HG03558 (cell line): ENCODE measurements around the gene TBC1D22A.

ENCODE experiments used
- ATAC-seq: cut with Tn5 transposase; IDR thresholded peaks from one replicate; pipeline ENCODE4 v1.9.1; 2021; ENCODE audit warnings: moderate number of reproducible peaks; ENCODE audit not compliant: unreplicated experiment; ENCODE audit errors: extremely low read depth

The TBC1D22A gene

DNA sequence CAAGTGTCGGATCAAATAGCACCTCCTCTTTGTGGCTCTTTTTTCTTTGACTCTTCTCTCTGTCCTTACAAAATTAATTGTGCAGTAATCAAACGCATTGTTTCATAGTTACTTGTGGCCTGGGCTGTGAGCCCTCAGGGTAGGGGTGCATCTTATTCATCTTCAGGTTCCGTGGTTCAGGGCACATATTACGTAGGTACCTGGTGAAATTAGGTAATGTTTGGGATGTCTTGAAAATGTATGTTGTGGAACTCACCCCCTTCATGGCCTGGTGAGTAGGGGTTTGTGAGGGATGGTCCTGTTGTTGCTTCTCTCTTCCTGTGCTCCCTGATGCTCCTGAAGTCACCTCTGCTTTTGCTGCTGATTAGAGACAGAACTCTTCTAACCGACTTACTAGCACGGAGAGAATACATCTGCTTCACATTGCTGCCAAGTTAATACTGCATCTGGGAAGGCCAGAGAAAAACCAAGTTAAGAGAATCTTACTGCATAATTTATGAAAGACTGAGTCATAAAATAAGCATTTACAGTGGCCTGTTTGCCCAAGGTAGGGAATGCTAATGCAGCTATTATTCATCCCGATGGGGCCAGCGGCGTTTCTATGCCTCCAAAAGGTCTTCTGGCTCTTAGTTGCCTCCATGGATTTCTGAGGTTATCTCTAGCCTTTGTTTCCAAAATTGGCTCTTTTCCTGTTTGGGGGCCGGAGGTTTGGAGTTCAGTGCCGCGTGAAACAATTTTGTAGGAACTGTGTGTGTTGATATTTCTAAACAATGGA, 66.9 kb downstream of the TBC1D22A start:
- ATAC-seq: no peak

DNA sequence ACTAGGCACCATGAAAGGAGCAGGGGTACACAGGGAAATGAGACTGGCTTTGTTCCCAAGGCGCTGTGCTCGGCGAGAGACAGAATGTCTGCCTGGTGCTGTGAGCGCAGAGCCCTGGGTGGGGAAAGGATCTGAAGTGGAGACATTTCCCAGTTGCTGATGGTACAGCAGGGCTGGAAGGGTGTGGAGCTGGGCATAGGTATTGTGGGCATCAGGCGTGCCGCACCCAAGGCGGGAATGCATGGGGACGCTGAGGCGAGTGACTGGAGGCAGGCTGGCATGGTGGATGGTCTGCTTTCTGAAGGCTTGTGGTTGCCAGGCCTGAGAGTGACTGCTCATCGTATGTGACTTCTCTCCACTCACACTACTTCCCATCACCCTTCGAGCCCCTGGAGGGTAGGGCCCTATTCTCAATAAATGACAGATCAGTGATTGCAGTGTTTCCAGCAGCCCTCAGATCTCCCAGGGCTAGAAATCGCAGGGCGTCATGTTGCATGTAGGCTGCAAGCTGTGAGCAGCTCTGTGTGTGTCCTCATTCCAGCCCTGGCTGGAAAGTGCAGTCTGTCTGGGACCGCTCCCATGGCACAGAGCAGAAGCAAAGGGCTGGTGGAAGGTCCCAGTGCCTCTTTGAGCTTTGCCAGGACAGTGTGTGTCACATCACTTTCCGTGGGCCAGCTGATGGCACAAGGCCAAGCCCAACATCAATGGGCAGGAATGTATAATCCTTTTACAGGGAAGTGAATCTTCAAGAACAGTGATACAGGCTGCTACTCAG, 67.7 kb downstream of the TBC1D22A start:
- ATAC-seq: no peak

DNA sequence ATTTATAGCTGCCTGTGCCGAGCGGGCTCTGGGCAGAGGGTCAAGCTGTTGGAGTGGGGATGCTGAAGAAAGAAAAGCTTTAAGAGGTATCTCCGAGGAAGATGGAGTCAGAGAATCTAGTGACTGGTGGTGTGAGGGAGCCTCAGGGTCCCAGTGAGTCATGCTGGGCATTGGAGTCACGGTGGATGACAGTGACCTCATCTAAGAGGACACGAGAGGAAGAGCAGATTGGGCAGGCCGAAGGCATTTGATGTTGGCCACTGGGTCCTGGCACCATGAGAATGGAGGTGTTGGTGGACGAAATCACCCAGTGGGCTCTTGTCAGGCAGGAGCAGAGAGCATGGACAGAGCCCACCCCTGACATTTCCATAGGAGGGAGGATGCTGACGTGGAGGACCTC, 68.4 kb downstream of the TBC1D22A start:
- ATAC-seq: no peak

DNA sequence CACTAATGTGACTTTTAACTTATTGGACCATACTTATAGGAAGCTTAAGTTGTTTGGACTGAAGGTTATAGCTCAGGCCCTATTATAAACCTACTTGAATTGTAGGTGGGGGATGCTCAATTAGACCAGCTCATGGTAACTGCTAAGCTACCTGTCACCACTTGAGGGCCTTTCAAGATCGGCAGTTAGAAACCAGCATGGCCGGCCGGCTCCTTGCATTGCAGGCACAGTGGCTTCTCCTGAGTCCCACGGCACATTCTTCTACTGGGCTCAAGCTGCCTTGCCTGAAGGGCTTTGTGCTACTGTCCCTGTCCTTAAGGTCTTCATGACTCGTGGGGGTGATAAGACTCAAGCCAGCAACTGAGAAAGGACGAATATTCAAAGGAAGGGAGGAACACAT, 70.8 kb downstream of the TBC1D22A start:
- no peak for ATAC-seq

DNA sequence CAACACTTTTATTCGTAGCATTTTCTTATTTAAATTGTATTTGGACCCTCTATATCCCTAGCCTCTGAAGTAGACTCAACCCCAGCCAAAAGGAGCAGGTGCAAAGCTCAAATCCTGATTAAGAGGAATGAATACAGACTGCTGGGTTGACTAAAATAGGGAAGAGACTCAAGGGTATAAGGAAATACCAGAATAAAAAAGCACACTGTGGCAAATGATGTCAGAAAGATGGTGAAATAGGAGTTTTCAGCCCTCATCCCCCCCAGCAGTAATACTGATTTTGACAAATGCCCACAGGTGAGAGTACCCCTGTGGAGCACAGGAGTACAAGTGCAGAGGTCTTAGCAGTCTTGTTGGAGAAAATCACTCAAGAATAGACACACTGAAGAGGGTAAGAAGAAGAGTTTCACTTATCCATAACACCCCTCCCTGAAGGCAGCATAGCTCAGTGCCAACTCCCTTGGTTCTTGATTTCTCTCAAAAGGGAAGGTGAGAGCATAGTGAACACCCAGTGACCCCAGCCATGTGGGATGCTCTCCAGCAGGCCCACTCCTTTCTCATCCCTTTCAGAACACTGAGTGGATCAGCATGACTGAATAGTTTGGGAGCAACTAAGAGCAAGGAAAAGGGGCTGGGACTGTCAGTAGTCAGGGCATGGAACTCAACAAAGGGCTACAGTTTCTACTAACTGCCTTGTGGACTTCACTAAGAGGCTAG, 71.7 kb downstream of the TBC1D22A start:
- ATAC-seq: no peak

DNA sequence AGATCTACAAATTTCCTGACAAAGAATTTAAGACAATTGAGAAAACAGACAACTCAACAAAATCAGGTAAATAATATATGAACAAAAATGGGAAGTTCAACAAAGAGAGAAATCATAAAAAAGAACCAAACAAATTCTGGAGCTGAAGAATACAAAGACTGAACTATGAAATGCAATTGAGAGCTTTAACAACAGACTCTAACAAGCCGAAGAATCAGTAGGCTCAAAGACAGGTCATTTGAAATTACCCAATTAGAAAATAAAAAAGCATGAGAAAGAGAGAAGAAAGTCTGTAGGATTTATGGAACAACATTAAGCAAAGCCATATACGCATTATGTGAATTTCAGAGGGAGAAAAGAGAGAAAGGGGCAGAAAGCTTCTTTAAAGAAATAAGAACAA, 72.8 kb downstream of the TBC1D22A start:
- no peak for ATAC-seq

DNA sequence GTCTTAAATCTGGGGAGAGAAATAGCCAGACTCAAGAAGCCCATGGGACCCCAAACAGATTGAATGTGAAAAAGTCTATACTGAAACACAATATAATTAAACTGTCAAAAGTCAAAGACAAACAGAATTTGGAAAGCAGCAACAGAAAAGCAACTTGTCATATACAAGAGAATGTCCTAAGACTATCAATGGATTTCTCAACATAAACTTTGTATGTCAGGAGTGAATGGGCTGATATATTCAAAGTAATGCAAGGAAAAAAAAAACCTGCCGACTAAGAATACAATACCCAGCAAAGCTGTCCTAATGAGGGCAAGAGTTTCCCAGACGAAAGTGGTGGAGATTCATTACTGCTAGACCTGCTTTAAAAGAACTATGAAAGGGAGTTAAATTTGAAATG, 73.2 kb downstream of the TBC1D22A start:
- ATAC-seq: no peak

DNA sequence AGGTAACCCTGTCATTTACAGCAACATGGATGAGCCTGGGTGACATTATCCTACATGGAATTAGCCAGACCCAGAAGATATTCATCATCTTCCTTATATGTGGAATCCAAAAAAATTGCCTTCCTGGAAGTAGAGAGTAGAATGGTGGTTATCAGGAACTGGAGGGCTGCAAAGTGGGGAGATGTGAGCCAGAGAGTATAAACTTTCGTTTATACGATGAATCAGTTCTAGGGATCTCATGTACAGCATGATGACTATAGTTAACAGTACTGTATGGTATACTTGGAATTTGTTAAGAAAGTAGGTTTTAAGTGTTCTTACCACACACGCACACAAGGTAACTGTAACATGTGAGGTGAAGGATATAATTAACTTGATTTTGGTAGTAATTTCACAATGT, 79.1 kb downstream of the TBC1D22A start:
- no peak for ATAC-seq

DNA sequence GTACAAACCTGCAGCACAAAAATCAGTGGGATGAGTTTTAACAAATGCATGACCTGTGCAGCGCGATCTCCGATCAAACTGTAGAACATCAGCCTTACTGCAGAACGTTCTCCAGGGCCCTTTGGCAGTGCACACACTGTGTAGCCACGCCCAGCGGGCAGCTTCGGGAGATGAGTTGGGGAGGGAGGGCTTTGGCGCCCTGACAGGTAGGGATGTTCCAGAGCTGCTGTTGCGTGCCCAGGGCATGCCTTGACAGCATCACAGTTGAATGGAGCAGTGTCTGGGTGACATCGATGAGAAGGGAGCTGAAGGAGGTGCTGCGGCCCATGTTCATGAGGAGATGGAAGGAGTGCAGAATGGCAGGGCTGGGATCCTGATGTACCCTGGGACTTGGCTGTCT, 80.2 kb downstream of the TBC1D22A start:
- ATAC-seq: no peak

DNA sequence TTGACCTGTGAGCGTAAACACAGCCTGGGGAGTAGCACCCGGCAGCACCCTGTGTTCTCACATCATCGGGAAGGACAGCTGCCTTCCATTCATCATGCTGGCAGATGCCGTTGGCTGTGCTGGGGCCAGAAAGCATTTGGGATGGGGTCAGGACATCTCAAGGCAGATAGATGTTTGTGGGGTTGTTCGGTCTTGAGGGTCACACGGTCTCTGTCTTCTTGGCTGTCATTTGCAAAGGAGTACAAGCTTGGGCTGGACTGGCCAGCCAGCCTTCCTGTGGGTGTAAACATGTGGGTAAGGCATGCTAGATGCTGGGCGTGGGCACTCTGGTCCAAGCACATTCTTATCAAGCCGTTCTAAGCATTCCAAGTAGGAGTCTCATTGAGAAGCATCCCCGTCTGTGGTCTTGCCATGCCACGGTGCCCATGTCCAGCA, 81.4 kb downstream of the TBC1D22A start:
- no peak for ATAC-seq

DNA sequence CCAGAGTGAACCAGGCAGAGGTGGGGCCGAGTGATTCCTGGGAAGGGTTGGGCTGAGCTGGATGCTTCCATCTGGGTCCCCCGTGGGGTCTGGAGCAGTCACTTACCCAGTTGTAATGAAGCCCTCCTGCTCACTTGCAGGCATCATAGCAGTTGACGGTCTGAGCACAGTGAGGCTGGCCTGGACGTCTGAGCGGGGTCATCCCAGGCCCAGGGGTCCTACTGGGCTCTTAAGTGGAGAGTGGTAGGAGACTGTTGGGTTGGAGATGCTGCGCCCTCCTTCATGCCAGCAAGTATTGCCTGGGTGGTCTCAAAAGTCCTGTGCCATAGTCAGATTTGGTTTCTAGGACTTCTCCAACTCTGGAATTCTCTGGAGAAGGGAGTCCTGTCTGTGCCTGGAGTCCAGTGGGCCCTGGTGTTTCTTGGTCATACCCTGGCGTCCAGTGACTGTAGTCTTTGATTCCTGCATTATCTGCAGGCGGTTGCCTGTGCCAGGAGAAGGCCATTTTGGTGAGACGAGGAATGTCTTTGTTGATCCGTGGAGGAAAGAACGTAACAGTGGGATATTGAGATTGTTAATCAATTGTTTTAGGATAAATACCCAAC, 82.3 kb downstream of the TBC1D22A start:
- no peak for ATAC-seq

DNA sequence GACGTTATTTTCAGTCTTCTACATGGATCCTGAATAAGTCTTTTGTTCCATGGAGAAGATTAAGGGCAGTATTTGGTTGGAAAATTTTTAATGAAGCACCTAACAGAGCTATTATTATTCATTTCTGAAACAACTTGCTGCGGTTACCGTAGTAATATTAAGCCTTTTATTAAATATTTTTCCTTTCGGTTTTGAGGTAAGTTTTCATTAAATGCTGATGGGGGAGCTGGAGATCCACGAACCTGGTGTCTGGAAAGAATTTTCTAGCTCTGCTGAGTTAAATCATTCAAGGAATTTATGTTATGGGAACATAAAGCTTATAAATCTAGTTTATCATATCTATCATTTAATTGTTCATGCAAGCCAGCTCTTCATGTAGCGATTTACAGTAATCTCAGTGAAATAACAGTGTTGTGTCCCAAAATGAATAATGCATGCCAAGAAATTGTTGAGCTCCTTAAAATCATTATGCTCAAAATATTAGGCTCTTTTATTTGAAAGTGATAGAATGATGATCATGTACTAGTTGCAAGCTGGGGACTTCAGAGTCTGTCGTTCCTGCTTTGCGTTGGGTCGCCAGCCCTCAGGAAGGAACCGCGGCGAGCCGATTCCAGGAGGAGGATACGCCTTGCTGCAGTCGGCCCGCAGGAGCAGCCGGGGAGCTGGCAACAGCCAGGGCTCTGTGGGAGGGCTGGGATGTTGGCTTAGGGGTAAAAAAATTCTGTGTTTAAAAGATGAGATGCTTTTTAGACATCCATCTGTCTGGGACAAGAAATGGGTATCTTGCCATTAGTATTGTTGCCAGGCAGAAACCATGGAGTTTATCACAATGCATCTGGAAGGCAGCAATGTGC, 83.1 kb downstream of the TBC1D22A start:
- ATAC-seq: no peak

DNA sequence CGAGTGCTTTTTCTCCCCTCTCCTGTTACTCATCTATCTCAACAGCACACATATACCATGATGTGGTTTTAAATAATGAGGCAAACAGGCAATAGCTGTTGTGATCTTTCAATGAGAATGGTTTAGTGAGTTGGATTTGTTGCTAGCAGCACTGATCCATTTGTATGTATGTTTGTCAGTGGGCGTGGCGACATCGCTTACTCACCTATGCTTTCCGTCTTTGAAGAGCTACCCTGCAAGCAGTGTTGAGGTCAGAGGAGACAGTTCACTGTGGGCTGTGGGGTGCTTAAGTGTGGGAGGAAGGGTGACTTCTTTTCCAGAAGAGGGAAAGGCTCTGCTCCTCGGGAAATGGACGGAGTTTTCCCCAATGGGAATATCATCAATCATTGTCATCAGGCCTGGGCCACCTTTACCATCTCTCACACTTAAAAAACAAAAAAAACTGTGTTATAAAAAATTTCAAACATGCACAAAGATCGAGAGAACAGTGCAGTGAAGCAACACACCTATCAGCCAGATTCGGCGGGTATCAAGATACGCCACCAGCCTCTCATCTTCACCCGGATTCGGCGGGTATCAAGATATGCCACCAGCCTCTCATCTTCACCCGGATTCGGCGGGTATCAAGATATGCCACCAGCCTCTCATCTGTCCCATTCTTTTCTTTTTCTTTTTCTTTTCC, 83.8 kb downstream of the TBC1D22A start:
- ATAC-seq: no peak

DNA sequence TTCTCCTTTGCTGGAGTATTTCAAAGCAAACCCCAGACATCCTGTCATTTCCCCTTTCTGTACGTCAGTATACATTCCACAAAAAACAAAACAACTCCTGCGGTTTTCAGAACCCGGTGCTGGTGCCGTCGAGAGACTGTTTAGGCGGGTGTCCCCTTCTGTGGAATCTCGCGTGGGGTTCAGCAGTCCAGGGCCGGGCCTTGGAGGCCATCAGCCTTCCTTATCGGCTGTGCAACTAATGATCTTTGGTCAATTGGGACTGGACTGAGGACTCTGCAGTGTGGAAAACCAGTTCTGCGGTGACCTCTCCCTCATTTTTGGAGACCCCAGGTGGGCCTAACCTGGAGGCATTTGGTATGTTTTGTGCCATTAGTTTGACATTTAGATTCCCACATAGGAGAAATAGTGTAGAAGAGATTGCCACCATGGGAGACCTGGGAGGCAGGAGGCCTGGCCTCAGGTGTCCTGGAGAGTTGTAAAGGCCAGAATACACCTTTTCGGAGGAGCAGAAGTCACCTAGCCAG, 84.4 kb downstream of the TBC1D22A start:
- no peak for ATAC-seq

DNA sequence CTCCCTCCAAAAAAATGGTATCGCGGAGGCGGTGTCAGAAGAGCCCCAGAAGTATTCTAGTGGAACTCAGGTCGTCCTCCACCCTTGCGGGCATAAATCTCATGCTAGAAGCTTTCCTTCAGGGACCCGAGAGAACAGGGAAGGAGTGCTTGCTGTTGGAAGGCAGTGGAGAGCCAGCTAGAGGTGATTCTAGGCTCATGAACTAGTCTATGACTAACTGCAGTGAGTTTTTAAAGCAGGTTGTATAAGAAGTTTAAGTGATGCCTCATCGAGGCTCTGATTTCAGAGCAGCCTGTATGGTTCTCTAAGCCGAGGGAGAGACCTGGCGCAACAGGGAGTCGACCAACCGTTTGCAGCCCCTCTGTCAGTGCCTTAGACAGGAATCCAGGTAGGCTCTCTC, 85.7 kb downstream of the TBC1D22A start:
- no peak for ATAC-seq

DNA sequence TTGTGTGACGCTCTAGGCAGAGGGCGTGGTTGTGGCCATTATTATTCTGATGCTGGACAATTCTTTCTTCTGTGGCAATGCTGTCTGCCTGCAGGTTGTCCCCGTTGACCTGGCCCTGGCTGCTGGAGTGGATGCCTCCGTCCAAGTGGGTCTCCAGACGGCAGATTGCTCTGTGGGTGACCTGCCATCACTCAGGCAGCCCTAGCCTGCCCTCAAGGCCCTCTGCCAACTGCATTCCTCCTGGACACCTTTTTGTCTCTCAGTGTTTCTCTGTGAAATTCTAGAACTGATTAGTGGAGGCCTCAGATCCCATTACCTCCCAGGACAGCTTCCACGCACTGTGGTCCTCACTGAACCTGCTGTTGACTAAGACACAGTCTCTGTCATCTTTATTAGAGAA, 86.7 kb downstream of the TBC1D22A start:
- ATAC-seq: no peak

DNA sequence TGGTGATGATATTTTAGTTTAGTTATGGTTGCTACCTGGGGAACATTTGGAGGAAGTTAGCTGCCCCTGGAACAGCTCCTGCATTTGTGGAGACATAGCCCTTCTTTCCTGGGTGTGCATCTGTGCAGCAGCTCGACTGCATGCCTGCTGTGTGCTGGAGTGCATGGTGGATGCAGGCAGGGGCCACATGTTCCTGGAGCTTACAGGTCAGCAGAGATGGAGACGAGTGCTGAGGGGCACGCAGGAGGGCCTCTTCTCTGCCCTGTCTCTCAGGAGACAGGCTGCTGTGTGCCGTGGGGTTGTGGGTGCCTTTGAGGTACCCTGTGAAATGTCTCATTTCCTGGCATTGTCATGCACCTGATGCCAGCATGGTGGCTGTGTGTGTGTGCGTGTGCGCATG, 87.5 kb downstream of the TBC1D22A start:
- ATAC-seq: no peak

DNA sequence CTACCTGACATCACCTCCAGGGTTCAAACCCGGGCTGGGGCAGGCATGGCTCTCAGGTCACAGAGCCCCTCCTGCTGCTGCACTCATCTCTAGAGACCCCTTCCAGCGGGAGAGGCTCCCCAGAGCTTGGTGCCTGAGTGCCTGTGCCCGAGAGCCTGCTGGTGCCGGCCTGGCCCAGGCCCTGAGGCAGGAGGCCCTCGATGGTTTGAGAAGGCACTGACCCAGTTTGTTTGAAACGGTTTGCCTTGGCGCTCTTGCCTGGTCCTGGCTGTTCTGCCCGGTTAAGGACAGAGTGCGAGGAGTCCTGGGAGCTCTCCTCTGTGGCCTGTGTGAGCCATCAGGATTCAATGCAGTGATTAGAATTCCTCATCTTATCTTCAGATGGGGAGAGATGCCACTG, 88.9 kb downstream of the TBC1D22A start:
- ATAC-seq: no peak

DNA sequence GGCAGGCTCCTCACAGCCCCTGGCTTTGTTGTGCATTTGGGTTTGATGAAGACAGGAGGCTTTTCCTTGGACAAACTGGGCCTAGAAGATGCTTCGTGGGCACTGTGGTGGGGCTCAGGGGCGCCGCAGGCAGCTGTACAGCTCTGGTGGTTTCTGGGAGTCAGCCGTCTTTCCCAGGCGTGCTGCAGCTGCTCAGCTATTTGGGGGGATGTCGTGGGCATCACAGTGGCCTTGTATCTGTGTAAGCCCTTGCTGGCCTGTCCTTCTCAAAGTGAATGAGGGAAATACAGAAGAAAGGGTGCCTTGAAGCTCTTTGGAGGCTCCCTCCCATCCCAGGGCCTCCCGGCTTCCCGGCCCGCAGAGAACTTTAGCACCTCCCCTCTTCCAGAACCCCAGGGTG, 89.5 kb downstream of the TBC1D22A start:
- ATAC-seq: no peak
